ENCODE measurements around the gene SLCO4C1. TPM values are rescaled to one million over a fixed set of nuclear protein-coding genes. Genes with fewer than 3 reads are reported as not detected.

Gene SLCO4C1
- polyA plus RNA-seq, 1 experiment: not detected

- CTCF ChIA-PET: no interaction called here
- POLR2A ChIA-PET: no interaction called here
- TF ChIP-seq CTCF (IDR thresholded peaks at IDR 0.05; ENCODE audit: low read depth, low read length): no peak
- H3K27ac ChIP-seq (ENCODE audit: low read depth, low read length): no peak overlapping the region
- no peaks in the 10 kb centered on the region for H3K27me3 ChIP-seq (ENCODE audit: control insufficient read depth, insufficient read depth, low read length)
- no peak for DNase-seq (ENCODE audit: low read depth, low spot score)
- peaks cover 3% of the 10 kb centered on the region; the same call in 1 of the 2 replicates for H3K9me3 ChIP-seq (ENCODE audit: control insufficient read depth, insufficient read depth, low read length)
- H3K4me3 ChIP-seq (ENCODE audit: low read depth, low read length): no peak overlapping the region
Measured at GRCh38 chr5:102313912-102314311, 17.8 kb upstream of the SLCO4C1 start.

- H3K4me3 ChIP-seq (ENCODE audit: low read depth, low read length): no peak overlapping the region
- ChIA-PET POLR2A (no interaction called here), CTCF (no interaction called here)
- H3K27me3 ChIP-seq (ENCODE audit: control insufficient read depth, insufficient read depth, low read length): no peaks in the 10 kb centered on the region
- no peak for DNase-seq (ENCODE audit: low read depth, low spot score)
- peaks cover 8% of the 10 kb centered on the region for H3K9me3 ChIP-seq (ENCODE audit: control insufficient read depth, insufficient read depth, low read length)
- H3K27ac ChIP-seq (ENCODE audit: low read depth, low read length): no peak overlapping the region
- TF ChIP-seq CTCF (IDR thresholded peaks at IDR 0.05; ENCODE audit: low read depth, low read length): no peak
Measured at GRCh38 chr5:102312586-102313370, 16.7 kb upstream of the SLCO4C1 start.

GRCh38 chr5:102309586-102309985, 13.5 kb upstream of the SLCO4C1 start:
- CTCF ChIA-PET: interaction anchor here (0.6 kb wide), 1 partner anchor 1880 kb away, joined by 3 read pairs; no protein-coding TSS in a partner anchor
- no peak for TF ChIP-seq CTCF (IDR thresholded peaks at IDR 0.05; ENCODE audit: low read depth, low read length)

GRCh38 chr5:102307232-102307631, 11.1 kb upstream of the SLCO4C1 start:
- Histone ChIP-seq H3K9me3 (ENCODE audit: control insufficient read depth, insufficient read depth, low read length) (peaks cover 7% of the 10 kb centered on the region), H3K27me3 (ENCODE audit: control insufficient read depth, insufficient read depth, low read length) (no peaks in the 10 kb centered on the region), H3K27ac (ENCODE audit: low read depth, low read length) (no peak overlapping the region), H3K4me3 (ENCODE audit: low read depth, low read length) (no peak overlapping the region)
- no peak for TF ChIP-seq CTCF (IDR thresholded peaks at IDR 0.05; ENCODE audit: low read depth, low read length)
- POLR2A ChIA-PET: no interaction called here
- CTCF ChIA-PET: no interaction called here
- no peak for DNase-seq (ENCODE audit: low read depth, low spot score)

More at GRCh38 chr5:102309586-102309985, 13.5 kb upstream of the SLCO4C1 start:
- H3K27ac ChIP-seq (ENCODE audit: low read depth, low read length): no peak overlapping the region
- H3K27me3 ChIP-seq (ENCODE audit: control insufficient read depth, insufficient read depth, low read length): no peaks in the 10 kb centered on the region
- H3K9me3 ChIP-seq (ENCODE audit: control insufficient read depth, insufficient read depth, low read length): peaks cover 10% of the 10 kb centered on the region
- DNase-seq (ENCODE audit: low read depth, low spot score): no peak
- POLR2A ChIA-PET: no interaction called here
- H3K4me3 ChIP-seq (ENCODE audit: low read depth, low read length): no peak overlapping the region

GRCh38 chr5:102306121-102306520, 10.0 kb upstream of the SLCO4C1 start:
- H3K27ac ChIP-seq (ENCODE audit: low read depth, low read length): no peak overlapping the region
- H3K4me3 ChIP-seq (ENCODE audit: low read depth, low read length): no peak overlapping the region
- peaks cover 10% of the 10 kb centered on the region for H3K9me3 ChIP-seq (ENCODE audit: control insufficient read depth, insufficient read depth, low read length)
- ChIA-PET POLR2A (no interaction called here), CTCF (no interaction called here)
- DNase-seq (ENCODE audit: low read depth, low spot score): no peak
- H3K27me3 ChIP-seq (ENCODE audit: control insufficient read depth, insufficient read depth, low read length): no peaks in the 10 kb centered on the region
- no peak for TF ChIP-seq CTCF (IDR thresholded peaks at IDR 0.05; ENCODE audit: low read depth, low read length)
